ENCODE measurements around the gene MPND. TPM values are rescaled to one million over a fixed set of nuclear protein-coding genes. Genes with fewer than 3 reads are reported as not detected.

The MPND gene
- total and polyA plus RNA-seq, 10 of the 15 experiments (the other 5 are each of a cell fraction or from before 2014, with no cell fraction given): 0.79 to 18.3 (median 6.0) TPM

- TF ChIP-seq MYB (IDR thresholded peaks at IDR 0.05; ENCODE audit: borderline replicate concordance, low read depth, low read length) (no peak), HDAC2 (IDR thresholded peaks at IDR 0.05) (no peak), CEBPB (IDR thresholded peaks at IDR 0.05; ENCODE audit: borderline replicate concordance in 1 of 2, low read depth in 2 of 2, low read length in 2 of 2) (no peak), SUPT20H (IDR thresholded peaks at IDR 0.05; ENCODE audit: borderline replicate concordance, control insufficient read depth, low read depth, low read length) (no peak), YY1 (IDR thresholded peaks at IDR 0.05; ENCODE audit: low read depth, low read length) (no peak), FOXK2 (IDR thresholded peaks at IDR 0.05) (no peak), SUZ12 (IDR thresholded peaks at IDR 0.05; ENCODE audit: unreplicated experiment) (no peak), IRF4 (IDR thresholded peaks at IDR 0.05; ENCODE audit: low read depth, low read length) (no peak), WRNIP1 (IDR thresholded peaks at IDR 0.05; ENCODE audit: borderline replicate concordance, low read depth, low read length) (no peak), STAT1 (conservative IDR thresholded peaks at IDR 0.05) (no peak)
Observed at GRCh38 chr19:4301590-4302242, 41.6 kb upstream of the MPND start (continued).

- H3K27ac ChIP-seq (ENCODE audit: control insufficient read depth, insufficient read depth): no peak within 1 kb of the TSS
- H3K4me2 ChIP-seq (ENCODE audit: control insufficient read depth, insufficient read depth): no peak within 1 kb of the TSS
- H3K36me3 ChIP-seq (ENCODE audit: control insufficient read depth in 2 of 2, insufficient read depth in 2 of 2, low read length in 1 of 2): no peaks in the 10 kb centered on the region
- FAIRE-seq (no peak), ATAC-seq (no peak), DNase-seq (ENCODE audit: low read depth, low spot score) (no peak)
- no peak within 1 kb of the TSS for H2AFZ ChIP-seq (ENCODE audit: control insufficient read depth, low read depth, low read length)
- no peaks in the 10 kb centered on the region for H3K4me1 ChIP-seq (ENCODE audit: control insufficient read depth, insufficient read depth, low read length)
- no peaks in the 10 kb centered on the region for H3K9me3 ChIP-seq (replicated peaks; ENCODE audit: control insufficient read depth, insufficient read depth, low read length)
- no peaks in the 10 kb centered on the region for H3K79me2 ChIP-seq (ENCODE audit: control insufficient read depth, insufficient read depth, low read length)
- in situ Hi-C loops (cut with MboI): no loop called here
- CTCF ChIA-PET: interaction anchor here (1.6 kb wide), 1 partner anchor 35 kb away, joined by 6 read pairs; no protein-coding TSS in a partner anchor
- no TSS peak for BruUV-seq (replicated peaks)
- H3K9ac ChIP-seq (ENCODE audit: control insufficient read depth, insufficient read depth, low read length): no peak within 1 kb of the TSS
- SMC1A ChIA-PET (ENCODE audit: uncharacterized antibody, unreplicated experiment): no interaction called here
- POLR2A ChIA-PET: no interaction called here
- no peaks in the 10 kb centered on the region for H3K27me3 ChIP-seq (replicated peaks in 1 of 2; ENCODE audit: control insufficient read depth in 2 of 2, insufficient read depth in 2 of 2, low read length in 1 of 2)
- 19% methylated on average over 8 of the region's 8 CpGs for WGBS (ENCODE audit: insufficient coverage, insufficient replicate concordance, low lambda C conversion rate, missing lambda C conversion rate)
- H4K20me1 ChIP-seq (ENCODE audit: control insufficient read depth, insufficient read depth): no peaks in the 10 kb centered on the region
- RAD21 ChIA-PET (ENCODE audit: unreplicated experiment): no interaction called here
- intact Hi-C loops (cut with micrococcal nuclease; ENCODE audit: unreplicated experiment): no loop called here
- H3K4me3 ChIP-seq: no peak within 1 kb of the TSS
- TF ChIP-seq HDAC6 (IDR thresholded peaks at IDR 0.05; ENCODE audit: unreplicated experiment): no peak
- TF ChIP-seq MAX (IDR thresholded peaks at IDR 0.05; ENCODE audit: low read depth, low read length): no peak
- TF ChIP-seq BCLAF1 (IDR thresholded peaks at IDR 0.05): no peak
- TF ChIP-seq RFX5 (IDR thresholded peaks at IDR 0.05; ENCODE audit: low read depth, low read length): no peak
- no peak for TF ChIP-seq REST (IDR thresholded peaks at IDR 0.05; ENCODE audit: low read depth, low read length)
- TF ChIP-seq BMI1 (IDR thresholded peaks at IDR 0.05; ENCODE audit: borderline replicate concordance): no peak
- TF ChIP-seq JUNB (IDR thresholded peaks at IDR 0.05): no peak
Observed at GRCh38 chr19:4302243-4302640, 41.1 kb upstream of the MPND start, which contains the start of gene TMIGD2. TSS of gene TMIGD2 (minus strand) at chr19:4302389. CDS start at chr19:4302385, 4 bp downstream.

All from GM12878 (cell line).